NCI-H2081 (cell line): Measurements from ENCODE around the gene ZBED6.
A peak's percentile ranks its signal among the peaks of the same experiment; 100 is the strongest.
"Not testable (repeated sequence)": the region's sequence is repeated elsewhere in the genome, so short reads cannot be mapped to it uniquely, and the experiment has no call there.

ENCODE experiments used
- DNase-seq, 2 experiments: peaks; one replicate each; lab custom pipeline; 2025; lab: John Stamatoyannopoulos, UW

Gene ZBED6

GRCh38 chr1:203778789-203779188 is 16.6 kb upstream of the ZBED6 start:
- DNase-seq = no peak

GRCh38 chr1:203781962-203782361 is 13.5 kb upstream of the ZBED6 start:
- no peak for DNase-seq

- DNase-seq = no peak
These were observed 5.5 kb upstream of the ZBED6 start for GRCh38 chr1:203789966-203790365.

GRCh38 chr1:203791498-203791897 is 3.9 kb upstream of the ZBED6 start:
- DNase-seq = no peak

GRCh38 chr1:203792486-203792885 is 2.9 kb upstream of the ZBED6 start:
- no peak for DNase-seq

- not testable (repeated sequence) for DNase-seq
These were observed 1.9 kb upstream of the ZBED6 start for GRCh38 chr1:203793561-203793960.

GRCh38 chr1:203794764-203795440 is 521 bp upstream of the ZBED6 start:
- DNase-seq = no peak

- DNase-seq = peak; percentile 21 to 53
These were observed 798 bp downstream of the ZBED6 start for GRCh38 chr1:203796236-203796605.

- DNase-seq = no peak
These were observed 1.8 kb downstream of the ZBED6 start for GRCh38 chr1:203797216-203797615.

- DNase-seq = peak in 1 of 2 experiments; percentile 11
These were observed 2.7 kb downstream of the ZBED6 start for GRCh38 chr1:203797948-203798655.

GRCh38 chr1:203799157-203799556 is 3.7 kb downstream of the ZBED6 start:
- no peak for DNase-seq

- no peak for DNase-seq
These were observed 4.5 kb downstream of the ZBED6 start for GRCh38 chr1:203799971-203800370.

- DNase-seq = no peak
These were observed 10.3 kb downstream of the ZBED6 start for GRCh38 chr1:203805689-203806088.

- no peak for DNase-seq
These were observed 11.8 kb downstream of the ZBED6 start for GRCh38 chr1:203807196-203807595.

- no peak for DNase-seq
These were observed 18.3 kb downstream of the ZBED6 start for GRCh38 chr1:203813581-203814341.

- DNase-seq = no peak
These were observed 23.0 kb downstream of the ZBED6 start for GRCh38 chr1:203818399-203818798.

- no peak for DNase-seq
These were observed 27.9 kb downstream of the ZBED6 start for GRCh38 chr1:203823306-203823705.

GRCh38 chr1:203826175-203826574 is 30.8 kb downstream of the ZBED6 start:
- no peak for DNase-seq

GRCh38 chr1:203828002-203828401 is 32.6 kb downstream of the ZBED6 start:
- no peak for DNase-seq

GRCh38 chr1:203828503-203828902 is 33.1 kb downstream of the ZBED6 start:
- no peak for DNase-seq

- not testable (repeated sequence) for DNase-seq
These were observed 33.8 kb downstream of the ZBED6 start for GRCh38 chr1:203829247-203829646.

GRCh38 chr1:203835476-203835875 is 40.1 kb downstream of the ZBED6 start:
- no peak for DNase-seq

- no peak for DNase-seq
These were observed 43.7 kb downstream of the ZBED6 start for GRCh38 chr1:203839081-203839480.
